WTC11 (cell line): ENCODE data around the gene SMOC1.
A peak's percentile ranks its signal among the peaks of the same experiment; 100 is the strongest.

Source experiments
- CREM ChIP-seq: sonication (generic); formaldehyde crosslinking; IDR thresholded peaks from 2 replicates; pipeline ENCODE4 v1.8.1; 2022; ENCODE audit warnings: mild to moderate bottlenecking, missing genetic modification reagents, moderate library complexity
- TF ChIP-seq, protein P1 (sequence below): fragments of 200-600 bp; IDR thresholded peaks from 2 replicates; pipeline ENCODE4 v1.8.0; 2022; ENCODE audit warnings: antibody characterized with exemption

DNA sequence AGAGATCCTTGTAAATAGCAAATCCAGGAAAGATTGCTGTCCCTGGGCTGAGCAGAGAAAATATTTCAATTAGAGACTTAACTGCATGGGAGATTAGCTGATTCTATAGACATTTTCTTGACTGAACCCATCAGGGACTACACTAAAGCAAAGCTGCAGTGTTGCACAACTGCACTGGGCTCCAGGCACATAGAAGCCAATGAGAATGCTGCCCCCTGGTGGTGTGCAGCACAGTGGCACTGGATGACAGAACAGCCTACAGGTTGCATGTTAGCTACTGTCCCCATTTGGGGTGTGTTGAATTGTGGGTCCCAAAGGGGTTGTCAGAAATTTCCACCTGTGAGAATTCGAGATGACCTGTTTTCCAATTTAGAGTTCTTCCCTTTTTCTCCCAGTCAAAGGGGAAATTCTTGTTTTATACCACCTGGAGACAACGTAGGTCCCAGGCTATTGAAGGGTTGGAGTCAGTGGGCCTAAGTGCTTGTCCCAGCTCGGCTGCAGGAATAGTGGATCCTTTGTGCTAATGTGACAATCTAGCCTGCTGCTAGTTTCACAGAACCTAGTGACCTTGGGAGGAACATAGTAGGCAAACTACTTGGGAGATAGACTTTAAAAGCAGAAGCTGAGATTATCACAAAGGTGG, 194.8 kb downstream of the SMOC1 start:
- TF ChIP-seq, protein P1, sequence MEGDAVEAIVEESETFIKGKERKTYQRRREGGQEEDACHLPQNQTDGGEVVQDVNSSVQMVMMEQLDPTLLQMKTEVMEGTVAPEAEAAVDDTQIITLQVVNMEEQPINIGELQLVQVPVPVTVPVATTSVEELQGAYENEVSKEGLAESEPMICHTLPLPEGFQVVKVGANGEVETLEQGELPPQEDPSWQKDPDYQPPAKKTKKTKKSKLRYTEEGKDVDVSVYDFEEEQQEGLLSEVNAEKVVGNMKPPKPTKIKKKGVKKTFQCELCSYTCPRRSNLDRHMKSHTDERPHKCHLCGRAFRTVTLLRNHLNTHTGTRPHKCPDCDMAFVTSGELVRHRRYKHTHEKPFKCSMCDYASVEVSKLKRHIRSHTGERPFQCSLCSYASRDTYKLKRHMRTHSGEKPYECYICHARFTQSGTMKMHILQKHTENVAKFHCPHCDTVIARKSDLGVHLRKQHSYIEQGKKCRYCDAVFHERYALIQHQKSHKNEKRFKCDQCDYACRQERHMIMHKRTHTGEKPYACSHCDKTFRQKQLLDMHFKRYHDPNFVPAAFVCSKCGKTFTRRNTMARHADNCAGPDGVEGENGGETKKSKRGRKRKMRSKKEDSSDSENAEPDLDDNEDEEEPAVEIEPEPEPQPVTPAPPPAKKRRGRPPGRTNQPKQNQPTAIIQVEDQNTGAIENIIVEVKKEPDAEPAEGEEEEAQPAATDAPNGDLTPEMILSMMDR: peak; percentile 93
- TF ChIP-seq CREM (CRISPR knock-in tag): no peak
